GM18873 (cell line): ENCODE measurements around the gene ZNF335.
"Not testable (repeated sequence)": the region's sequence is repeated elsewhere in the genome, so short reads cannot be mapped to it uniquely, and the experiment has no call there.

ENCODE experiments used
- ATAC-seq: cut with Tn5 transposase; IDR thresholded peaks from one replicate; pipeline ENCODE4 v1.9.1; 2021; ENCODE audit warnings: mild to moderate bottlenecking, moderate library complexity, moderate number of reproducible peaks; ENCODE audit not compliant: unreplicated experiment, low FRiP score

ZNF335 gene

DNA sequence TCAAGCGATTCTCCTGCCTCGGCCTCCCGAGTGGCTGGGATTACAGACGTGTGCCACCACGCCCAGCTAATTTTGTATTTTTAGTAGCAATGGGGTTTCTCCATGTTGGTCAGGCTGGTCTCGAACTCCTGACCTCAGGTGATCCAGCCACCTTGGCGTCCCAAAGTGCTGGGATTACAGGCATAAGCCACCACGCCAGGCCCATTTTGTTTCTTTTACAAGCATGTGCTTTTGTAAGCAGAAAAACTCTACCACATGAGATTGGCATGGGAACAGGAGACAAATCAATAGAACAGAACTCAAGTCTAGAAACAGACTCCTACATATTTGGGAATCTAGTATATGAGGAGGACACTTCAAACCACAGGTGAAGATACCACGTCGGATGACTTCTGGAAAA lies 15.7 kb downstream of the ZNF335 start:
- ATAC-seq = not testable (repeated sequence)

DNA sequence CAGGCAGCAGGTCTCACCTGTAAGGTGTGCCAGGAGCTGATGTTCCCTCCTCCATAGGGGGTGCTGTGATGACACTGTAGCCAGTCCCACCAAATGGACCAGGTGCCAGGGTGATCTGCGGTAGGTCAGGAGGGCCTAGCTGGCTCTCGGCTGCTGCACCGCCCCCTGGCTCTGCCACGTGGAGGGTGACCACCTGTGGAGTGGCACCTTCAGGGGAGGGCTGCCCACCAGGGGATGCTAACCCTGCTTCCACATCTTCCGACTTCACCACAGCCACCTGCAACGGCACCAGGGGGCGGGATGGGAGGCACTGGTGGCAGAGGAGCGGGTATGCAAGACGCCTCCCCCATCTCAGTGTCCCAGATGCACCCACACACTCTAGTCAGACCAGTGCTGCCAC lies 18.3 kb downstream of the ZNF335 start:
- no peak for ATAC-seq

DNA sequence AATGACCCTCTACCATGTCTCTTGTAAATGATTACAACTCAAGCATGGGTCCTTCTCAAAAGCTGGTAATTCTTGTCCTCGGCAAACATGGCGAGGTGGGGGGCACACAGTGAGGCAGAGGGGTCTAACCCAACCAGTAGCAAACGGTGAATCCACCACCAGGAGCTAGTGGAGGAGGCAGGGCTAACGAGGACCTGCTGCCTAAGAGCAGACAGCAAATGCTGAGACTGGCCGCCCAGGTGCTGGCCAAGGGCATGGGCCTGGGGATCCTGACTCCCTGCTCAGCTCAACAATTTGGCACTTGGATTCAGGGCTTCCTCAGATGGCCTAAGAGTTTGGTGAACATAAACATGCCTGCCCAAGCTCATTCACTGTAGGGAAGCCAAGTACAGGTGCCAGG lies 19.1 kb downstream of the ZNF335 start:
- no peak for ATAC-seq

DNA sequence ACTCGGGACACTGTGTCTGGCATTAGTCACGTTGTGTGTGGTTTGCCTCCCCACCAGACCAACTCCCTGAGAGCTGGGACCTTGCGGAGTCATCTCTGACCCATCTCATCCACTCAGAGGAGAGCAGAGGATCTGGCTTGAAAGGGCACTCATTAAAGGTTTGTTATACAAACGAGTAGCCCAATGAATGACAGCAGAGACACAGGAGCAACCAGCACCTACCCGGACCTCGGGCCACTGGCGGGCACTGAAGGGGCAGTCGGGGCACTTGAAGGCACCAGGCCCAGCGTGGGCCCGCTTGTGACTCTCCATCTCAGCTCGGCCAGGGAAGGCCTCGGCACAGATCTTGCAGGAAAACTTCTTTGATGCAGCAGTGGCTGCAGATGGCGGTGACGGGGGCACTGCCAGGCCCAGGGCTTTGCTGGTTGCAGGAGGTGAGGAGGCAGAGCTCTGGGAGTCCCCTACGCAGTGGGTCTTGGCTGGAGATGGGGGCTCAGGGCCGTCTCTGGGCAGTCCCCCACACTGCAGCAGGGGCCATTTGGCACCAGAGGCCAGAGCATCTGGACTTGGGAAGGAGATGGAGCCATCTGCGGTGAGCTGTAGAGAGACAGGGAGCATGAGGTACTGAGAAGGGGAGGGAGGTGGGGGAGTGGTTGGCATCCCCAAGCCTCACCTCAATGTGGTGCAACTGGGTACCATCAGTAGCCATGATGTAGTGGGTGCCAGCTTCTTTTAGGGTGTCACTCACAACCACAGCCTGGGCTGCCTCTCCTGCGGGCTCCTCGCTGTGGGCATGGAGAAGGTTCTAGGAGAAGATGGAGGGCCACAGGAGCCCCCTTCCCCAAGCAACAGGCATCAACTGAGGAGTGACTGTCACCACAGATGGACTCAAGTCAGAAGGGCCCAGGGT lies 19.8 kb downstream of the ZNF335 start:
- ATAC-seq = no peak

DNA sequence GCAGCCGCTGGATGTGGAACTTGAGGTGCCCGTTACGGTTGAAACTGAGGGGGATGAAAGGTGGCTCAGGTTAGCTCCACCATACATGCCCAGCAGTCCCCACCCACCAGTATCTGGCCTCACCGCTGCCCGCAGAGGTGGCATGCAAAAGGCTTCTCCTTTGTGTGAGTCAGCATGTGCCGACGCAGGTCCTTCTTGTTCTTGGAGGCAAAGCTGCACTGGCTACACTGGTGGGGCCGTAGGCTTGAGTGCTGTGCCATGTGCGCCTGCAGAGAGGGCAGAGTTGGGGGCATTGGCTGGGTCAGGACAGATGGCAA lies 21.7 kb downstream of the ZNF335 start:
- ATAC-seq = no peak

DNA sequence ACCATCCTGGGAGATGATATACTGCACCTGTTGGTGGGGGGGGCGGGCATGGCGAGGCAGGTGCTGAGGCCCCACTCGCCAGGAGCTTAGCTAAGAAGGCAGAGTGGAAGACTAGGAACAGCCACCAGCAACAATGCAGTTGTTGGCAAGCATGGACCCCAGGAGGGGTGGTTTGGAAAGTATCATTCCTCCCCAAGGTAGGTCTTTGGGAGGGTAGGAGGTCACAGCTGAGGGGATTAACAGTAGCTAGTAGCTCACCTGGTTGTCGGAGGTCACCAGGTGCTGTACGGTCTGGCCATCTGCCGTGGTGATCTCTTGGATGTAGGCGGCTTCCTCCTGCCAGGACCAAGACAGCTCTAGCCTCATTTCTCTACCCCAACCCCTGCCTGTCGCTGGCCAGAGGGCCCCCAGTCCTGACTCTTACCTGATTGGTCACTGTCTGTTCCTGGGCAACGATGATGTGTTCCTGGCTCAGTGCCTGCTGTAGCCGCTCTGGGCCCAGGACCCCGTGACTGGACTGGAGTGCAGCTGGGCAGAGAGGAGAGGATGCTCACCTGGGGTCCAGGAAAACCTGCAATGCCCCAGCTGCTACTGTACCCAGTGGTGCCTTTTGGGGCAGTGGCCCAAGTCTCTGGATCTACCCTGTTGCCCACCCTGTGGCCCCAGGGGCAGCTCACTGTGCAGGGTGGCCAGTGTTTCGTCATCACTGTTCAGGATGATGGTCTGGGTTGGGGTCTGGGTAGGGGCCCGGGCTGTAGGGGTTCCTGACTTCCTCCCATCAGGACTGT lies 22.3 kb downstream of the ZNF335 start:
- no peak for ATAC-seq

DNA sequence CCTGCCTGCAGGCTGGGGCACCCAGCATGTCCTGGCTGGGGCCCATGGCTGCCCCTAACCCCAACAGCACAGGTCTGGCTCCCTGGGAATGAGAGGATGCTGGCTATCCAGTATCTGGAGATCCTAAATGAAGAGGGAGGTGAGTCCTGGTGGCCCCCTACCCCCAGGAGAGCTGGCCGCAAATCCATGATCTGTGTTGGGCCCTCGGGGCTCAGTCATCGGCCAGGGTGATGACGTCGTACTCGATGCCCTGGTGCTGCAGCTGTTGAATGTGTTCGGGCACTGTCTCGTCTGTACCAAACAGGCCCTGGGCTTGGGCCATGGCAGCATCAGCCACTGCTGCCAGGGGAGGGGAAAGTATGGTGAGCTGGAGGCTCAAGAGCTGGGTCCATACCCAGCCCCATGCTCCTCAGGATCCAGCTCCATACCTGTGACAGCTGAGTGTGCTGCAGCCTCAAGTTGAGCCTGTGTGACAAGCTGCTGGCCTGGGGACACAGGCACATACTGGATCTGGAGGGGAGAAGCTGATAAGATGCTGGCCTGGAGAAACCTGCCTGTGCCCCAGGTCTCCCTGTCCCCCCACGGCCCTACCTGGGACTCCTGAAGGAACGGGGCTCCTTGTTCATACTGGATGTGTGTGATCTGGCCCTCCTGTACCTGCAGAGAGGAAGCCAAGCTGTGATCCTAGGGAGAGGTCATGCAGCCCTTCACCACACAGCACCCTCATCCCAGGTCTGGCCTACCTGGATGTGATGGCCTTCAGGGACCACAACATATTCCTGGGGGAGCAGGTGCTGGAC lies 23.1 kb downstream of the ZNF335 start:
- ATAC-seq = no peak

DNA sequence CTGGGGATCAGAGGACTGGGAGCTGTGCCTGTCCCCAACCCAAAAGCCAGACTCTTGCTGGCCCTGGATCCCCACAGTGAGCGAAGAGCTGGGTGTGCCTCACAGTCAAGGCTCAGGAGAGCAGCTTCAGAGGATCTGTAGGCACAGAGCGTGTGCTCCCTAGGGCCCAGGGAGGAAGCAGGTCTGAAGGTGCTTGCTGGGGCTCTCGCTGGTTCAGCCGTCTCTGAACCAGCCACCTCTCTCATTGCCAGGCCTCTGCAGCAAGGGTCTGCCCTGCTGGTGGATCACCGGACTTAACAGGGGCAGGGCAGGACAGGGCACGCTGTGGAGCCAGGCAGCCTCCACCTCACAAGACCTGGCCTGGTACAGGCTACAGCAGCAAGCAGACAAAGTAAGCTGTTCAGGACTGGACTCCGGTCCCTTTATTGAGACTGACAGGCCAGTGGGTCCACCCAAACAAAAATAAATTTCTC lies 23.7 kb downstream of the ZNF335 start:
- no peak for ATAC-seq

DNA sequence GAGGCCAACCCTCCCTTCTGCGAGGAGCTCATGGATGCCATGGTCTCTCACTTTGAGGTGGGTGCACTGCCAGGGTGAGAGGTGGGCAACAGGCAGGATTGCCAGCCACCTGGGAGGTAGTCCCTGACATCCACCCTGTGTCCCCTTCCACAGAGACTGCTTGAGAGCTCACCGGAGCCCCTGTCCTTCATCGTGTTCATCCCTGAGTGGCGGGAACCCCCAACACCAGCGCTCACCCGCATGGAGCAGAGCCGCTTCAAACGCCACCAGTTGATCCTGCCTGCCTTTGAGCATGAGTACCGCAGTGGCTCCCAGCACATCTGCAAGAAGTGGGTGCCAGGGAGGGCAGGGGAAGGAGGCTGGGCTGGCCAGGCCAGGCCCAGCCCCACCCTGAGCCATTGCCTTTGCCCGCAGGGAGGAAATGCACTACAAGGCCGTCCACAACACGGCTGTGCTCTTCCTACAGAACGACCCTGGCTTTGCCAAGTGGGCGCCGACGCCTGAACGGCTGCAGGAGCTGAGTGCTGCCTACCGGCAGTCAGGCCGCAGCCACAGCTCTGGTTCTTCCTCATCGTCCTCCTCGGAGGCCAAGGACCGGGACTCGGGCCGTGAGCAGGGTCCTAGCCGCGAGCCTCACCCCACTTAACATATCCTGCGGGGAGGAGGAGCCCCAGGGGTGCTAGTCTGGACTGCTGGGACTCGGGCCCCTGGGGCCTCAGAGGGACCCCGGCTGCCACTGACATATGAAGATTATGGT lies 24.7 kb downstream of the ZNF335 start:
- no peak for ATAC-seq

DNA sequence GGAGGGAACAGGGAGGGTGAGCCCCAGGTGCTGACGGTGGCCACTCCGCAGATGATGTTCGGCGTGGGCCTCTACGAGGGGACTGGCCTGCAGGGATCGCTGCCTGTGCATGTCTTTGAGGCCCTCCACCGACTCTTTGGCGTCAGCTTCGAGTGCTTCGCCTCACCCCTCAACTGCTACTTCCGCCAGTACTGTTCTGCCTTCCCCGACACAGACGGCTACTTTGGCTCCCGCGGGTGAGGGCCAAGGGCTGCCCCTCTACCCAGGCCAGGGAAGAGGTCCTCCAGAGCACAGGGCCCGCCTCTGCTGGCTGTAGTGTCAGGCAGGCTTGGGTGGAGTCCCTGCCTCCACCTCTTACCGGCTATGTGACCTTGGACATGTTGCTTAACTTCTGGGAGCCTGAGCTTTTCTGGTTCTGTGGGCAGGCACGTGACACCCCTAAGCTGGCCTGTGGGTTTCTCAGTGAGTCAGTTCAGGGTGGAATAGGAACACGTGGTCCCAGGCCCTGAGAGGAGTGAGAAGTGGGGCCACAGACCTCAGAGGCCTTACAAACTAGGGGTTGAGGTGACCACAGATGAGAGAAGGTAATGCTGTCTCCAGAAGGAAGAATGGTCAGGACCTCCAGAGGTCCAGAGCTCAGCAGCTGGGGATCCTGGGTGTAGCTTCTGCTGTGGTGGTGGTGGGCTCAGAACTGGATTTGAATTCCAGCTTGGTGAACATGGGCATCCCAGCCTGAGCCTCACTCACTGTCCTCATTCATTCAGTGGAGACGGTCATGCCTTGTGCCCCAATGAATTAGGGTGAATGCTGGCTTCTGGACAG lies 25.6 kb downstream of the ZNF335 start:
- no peak for ATAC-seq

DNA sequence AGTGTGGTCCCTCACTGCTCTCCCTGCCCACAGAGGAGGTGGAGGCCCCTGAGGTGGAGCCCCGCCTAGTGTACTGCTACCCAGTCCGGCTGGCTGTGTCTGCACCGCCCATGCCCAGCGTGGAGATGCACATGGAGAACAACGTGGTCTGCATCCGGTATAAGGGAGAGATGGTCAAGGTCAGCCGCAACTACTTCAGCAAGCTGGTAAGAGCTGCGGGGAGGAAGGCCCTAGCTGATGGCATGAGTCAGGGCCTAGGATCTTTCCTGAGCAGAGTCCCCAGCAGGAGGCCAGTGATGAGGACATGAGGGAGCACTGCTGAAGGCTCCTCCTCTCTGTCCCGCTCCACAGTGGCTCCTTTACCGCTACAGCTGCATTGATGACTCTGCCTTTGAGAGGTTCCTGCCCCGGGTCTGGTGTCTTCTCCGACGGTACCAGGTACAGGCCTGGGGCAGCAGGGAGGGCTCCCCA lies 26.3 kb downstream of the ZNF335 start:
- no peak for ATAC-seq

DNA sequence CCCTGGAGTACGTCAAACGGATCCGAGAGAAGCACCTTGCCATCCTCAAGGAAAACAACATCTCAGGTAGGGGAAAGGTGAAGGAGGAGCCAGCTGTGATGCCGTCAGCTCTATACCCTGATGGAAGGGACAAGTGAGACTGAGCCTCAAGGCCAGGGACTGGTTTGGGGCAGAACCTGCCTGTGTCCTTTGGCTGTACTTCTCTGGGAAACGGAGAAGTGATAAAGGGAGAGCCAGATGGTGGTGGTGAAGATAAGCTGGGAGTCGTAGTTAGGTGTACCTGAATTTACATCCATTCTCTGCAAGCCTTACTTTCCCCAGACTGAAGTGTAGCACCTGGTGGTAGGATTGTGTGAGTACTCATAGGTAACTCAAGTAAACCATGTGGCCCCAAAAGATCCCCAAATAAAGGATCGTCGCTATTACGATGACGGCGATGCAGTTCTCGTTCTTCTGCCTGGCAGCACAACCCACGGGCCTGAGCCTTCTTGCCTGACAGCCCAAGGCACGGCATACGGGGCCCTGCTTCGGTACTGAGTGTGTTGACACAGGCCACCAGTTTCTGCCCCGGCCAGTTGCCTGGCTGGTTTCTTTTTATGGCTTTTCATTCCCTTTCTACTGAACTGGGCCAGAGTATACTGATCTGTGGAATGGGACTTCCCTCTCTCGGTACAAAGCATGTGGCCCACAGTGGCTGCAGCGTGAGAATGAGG lies 26.9 kb downstream of the ZNF335 start:
- ATAC-seq = no peak

DNA sequence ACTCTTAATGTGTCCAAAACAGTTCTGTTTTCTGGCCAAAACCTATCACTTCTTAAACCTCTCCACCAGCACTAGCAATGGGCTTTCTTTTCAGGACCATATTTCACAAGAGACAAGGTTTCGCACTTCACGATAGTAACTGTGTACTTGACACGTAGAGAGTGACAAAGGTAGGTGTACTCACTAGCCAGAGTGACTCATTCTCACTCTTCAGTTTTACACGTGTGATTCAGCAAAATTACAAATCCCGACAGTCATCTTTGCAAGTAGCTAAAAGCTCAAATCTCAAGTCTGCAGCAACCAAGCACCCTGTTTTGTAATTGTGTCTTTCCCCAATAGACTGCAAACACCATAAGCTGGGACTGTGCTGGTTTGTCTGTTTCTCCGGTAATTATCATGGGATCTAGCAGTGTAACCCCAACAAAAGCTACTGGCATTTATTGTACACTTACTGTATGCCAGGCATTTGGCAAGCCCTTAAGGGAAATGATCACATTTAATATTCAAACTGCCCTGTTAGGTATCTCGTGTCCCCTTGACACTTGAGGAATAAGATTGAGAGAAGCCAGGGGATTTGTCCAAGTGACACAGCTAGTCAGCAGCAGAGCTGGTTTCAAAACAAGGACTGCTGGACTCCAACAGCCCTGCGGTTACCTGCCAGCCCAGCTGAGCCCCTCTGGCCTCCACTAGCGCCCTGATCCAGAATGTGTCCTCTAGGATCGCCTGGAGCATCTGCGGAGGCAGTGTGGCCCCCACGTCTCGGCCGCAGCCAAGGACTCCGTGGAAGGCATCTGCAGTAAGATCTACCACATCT lies 27.6 kb downstream of the ZNF335 start:
- no peak for ATAC-seq

DNA sequence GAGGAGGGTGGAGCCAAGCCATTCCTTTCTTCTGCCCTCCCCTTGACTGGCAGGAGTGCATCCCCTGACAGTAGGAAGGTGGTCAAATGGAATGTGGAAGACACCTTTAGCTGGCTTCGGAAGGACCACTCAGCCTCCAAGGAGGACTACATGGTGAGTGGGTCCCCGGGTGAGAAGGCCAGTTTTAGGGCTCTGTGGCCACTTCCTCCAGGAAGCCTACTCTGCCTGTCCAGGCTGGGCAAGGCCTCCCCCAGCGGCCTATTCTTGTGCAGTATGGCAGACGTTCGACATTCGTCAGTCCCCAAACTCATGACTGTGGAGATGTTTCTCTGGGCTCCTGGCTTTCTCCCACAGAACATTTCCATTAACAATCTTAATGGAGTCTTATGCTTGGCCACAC lies 28.4 kb downstream of the ZNF335 start:
- ATAC-seq = no peak

DNA sequence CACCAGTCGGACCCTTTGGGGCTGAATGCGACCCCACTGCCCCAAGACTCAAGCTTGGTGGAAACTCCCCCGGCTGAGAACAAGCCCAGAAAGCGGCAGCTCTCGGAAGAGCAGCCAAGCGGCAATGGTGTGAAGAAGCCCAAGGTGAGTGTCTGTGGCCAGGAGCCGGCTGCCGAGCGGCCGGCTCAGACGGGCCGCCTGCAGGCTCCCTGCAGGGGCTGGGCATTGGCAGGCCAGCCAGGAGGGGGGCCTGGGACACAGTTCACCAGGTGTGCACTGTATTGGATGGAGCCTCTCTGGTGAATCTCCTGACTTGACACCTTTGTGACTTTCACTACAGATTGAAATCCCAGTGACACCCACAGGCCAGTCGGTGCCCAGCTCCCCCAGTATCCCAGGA lies 31.5 kb downstream of the ZNF335 start:
- ATAC-seq = no peak

DNA sequence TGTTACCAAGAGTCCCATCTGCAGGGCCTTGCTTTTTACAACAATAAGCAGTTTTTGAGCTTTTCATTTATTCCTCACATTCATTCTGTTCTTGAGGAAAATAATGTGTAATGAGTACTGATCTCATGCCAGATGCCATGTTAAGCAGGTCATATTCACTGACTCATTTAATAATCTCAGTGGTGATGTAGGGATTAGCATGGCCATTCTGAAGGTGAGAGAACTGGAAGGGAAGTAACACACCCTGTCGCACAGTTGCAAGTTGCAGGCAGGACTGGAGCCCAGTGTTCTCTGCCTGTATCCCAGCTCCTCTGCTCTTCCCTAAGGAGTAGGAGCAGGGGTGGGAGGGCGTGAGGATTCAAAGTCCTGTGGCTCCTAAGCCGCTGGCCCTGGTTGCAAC lies 31.9 kb downstream of the ZNF335 start:
- ATAC-seq = no peak

DNA sequence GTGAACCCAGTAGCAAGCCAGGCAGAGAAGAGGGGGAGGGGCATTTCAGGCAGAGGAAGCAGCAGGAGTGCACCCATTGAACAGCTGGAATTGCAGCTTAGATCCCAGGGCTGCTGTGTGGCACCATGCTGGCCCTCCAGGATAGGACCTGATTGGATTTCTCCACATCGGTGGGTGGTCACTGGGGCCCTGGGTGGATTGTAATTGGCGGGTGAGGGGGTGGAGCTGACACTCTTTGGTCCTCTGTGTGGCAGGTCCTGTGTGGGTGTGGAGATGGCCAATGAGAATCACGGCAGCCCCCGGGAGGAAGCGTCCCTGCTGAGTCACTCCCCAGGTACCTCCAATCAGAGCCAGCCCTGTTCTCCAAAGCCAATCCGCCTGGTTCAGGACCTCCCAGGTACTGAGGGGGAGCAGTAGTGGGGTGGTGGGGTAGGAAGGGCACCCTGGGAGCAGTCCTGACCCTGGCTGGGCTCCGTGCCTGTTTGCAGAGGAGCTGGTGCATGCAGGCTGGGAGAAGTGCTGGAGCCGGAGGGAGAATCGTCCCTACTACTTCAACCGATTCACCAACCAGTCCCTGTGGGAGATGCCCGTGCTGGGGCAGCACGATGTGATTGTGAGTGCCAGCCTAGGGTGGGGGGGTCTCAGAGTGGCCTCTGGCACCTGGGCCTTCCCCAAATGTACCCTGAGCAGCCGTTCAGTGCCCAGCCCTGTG lies 33.1 kb downstream of the ZNF335 start:
- ATAC-seq = no peak
